ENCODE data around the gene NDST1. TPM values are rescaled to one million over a fixed set of nuclear protein-coding genes. Genes with fewer than 3 reads are reported as not detected.

The NDST1 gene
- total RNA-seq, 2 donors from 2014 or later = 37.6 to 56.0 TPM

DNA sequence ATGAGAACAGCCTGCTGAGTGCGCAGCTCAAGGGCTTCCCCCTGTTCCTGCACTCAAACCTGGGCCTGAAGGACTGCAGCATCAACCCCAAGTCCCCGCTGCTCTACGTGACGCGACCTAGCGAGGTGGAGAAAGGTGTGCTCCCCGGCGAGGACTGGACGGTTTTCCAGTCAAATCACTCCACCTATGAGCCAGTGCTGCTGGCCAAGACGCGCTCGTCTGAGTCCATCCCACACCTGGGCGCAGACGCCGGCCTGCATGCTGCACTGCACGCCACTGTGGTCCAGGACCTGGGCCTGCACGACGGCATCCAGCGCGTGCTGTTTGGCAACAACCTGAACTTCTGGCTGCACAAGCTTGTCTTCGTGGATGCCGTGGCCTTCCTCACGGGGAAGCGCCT, 19.9 kb downstream of the NDST1 start:
- no peaks in the 10 kb centered on the region for H3K9me3 ChIP-seq
- ATAC-seq (no peak), DNase-seq (no peak)
- no peak overlapping the region for H3K4me3 ChIP-seq
- H3K4me1 ChIP-seq = peaks cover 45% of the 10 kb centered on the region
- TF ChIP-seq POLR2A (IDR thresholded peaks at IDR 0.05) (no peak), CTCF (IDR thresholded peaks at IDR 0.05) (no peak)
- no peak overlapping the region for H3K27ac ChIP-seq
- intact Hi-C loops (cut with DNase I) = loop anchor here (2.0 kb wide), 1 partner anchor 67 kb away; no protein-coding TSS in a partner anchor
- WGBS, 2 donors = 94 to 100% methylated on average over 5 to 24 of the region's 24 CpGs
- H3K36me3 ChIP-seq (replicated peaks in 1 of 2; ENCODE audit: insufficient read depth in 1 of 2, low read depth in 2 of 2) = peaks cover 0 to 5% of the 10 kb centered on the region in 2 donors
- no peaks in the 10 kb centered on the region for H3K27me3 ChIP-seq

- Histone ChIP-seq H3K9me3 (no peaks in the 10 kb centered on the region), H3K4me1 (peaks cover 33% of the 10 kb centered on the region), H3K4me3 (no peak overlapping the region), H3K27ac (no peak overlapping the region), H3K27me3 (no peaks in the 10 kb centered on the region), H3K36me3 (replicated peaks in 1 of 2; ENCODE audit: insufficient read depth in 1 of 2, low read depth in 2 of 2) (peaks cover 0 to 9% of the 10 kb centered on the region in 2 donors)
- intact Hi-C loops (cut with DNase I) = no loop called here
- WGBS, 2 donors = 56 to 61% methylated on average over 2 of the region's 2 CpGs
- no peak for DNase-seq
- TF ChIP-seq POLR2A (IDR thresholded peaks at IDR 0.05) = no peak
- no peak for TF ChIP-seq CTCF (IDR thresholded peaks at IDR 0.05)
- ATAC-seq = no peak
These were observed 21.1 kb downstream of the NDST1 start for GRCh38 chr5:150528924-150529546.

- TF ChIP-seq POLR2A (IDR thresholded peaks at IDR 0.05) = no peak
- no peak for TF ChIP-seq CTCF (IDR thresholded peaks at IDR 0.05)
- peaks cover 0 to 9% of the 10 kb centered on the region in 2 donors for H3K36me3 ChIP-seq (replicated peaks in 1 of 2; ENCODE audit: insufficient read depth in 1 of 2, low read depth in 2 of 2)
- 71 to 73% methylated on average over 4 of the region's 4 CpGs for WGBS, 2 donors
These were observed 21.6 kb downstream of the NDST1 start for GRCh38 chr5:150529555-150529954.

DNA sequence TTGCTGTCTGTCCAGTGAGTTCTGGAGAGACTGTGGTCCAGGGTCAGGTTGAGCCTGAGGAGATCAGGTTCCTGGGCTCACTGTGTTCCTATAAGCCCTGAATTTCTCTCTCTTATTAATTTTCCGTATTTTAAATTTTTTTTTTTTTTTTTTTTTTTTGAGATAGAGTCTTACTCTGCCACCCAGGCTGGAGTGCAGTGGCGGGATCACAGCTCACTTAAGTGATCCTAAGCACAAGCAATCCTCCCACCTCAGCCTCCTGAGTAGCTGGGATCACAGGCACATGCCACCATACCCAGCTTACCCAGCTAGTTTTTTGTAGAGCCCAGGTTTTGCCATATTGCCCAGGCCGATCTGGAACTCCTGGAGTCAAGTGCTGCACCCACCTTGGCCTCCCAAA, 22.5 kb downstream of the NDST1 start:
- DNase-seq = no peak
- no peak for ATAC-seq
- TF ChIP-seq CTCF (IDR thresholded peaks at IDR 0.05) = no peak
- no peak for TF ChIP-seq POLR2A (IDR thresholded peaks at IDR 0.05)
- intact Hi-C loops (cut with DNase I) = no loop called here
- WGBS, 2 donors = 74 to 82% methylated on average over 3 of the region's 3 CpGs
- Histone ChIP-seq H3K27ac (no peak overlapping the region), H3K4me1 (peaks cover 25% of the 10 kb centered on the region), H3K9me3 (no peaks in the 10 kb centered on the region), H3K36me3 (replicated peaks in 1 of 2; ENCODE audit: insufficient read depth in 1 of 2, low read depth in 2 of 2) (peaks cover 4 to 10% of the 10 kb centered on the region in 2 donors), H3K4me3 (no peak overlapping the region), H3K27me3 (no peaks in the 10 kb centered on the region)

More at GRCh38 chr5:150529555-150529954, 21.6 kb downstream of the NDST1 start:
- H3K27ac ChIP-seq = no peak overlapping the region
- H3K27me3 ChIP-seq = no peaks in the 10 kb centered on the region
- H3K4me3 ChIP-seq = no peak overlapping the region
- no peaks in the 10 kb centered on the region for H3K9me3 ChIP-seq
- DNase-seq = no peak
- no peak for ATAC-seq
- intact Hi-C loops (cut with DNase I) = no loop called here
- peaks cover 28% of the 10 kb centered on the region for H3K4me1 ChIP-seq
